ENCODE results near the gene HMGXB4.
A peak's percentile ranks its signal among the peaks of the same experiment; 100 is the strongest.

HMGXB4 gene

GRCh38 chr22:35306350-35306967, 49.2 kb downstream of the HMGXB4 start:
- no peak overlapping the region for H3K4me3 ChIP-seq (ENCODE audit: low read depth in 1 of 2, low read length in 2 of 2)
- no peak overlapping the region for H3K4me2 ChIP-seq (ENCODE audit: insufficient read depth, low read length)
- TF ChIP-seq EZH2 (IDR thresholded peaks at IDR 0.05; ENCODE audit: borderline replicate concordance, low read depth, low read length, severe bottlenecking) = no peak
- TF ChIP-seq, protein P1, sequence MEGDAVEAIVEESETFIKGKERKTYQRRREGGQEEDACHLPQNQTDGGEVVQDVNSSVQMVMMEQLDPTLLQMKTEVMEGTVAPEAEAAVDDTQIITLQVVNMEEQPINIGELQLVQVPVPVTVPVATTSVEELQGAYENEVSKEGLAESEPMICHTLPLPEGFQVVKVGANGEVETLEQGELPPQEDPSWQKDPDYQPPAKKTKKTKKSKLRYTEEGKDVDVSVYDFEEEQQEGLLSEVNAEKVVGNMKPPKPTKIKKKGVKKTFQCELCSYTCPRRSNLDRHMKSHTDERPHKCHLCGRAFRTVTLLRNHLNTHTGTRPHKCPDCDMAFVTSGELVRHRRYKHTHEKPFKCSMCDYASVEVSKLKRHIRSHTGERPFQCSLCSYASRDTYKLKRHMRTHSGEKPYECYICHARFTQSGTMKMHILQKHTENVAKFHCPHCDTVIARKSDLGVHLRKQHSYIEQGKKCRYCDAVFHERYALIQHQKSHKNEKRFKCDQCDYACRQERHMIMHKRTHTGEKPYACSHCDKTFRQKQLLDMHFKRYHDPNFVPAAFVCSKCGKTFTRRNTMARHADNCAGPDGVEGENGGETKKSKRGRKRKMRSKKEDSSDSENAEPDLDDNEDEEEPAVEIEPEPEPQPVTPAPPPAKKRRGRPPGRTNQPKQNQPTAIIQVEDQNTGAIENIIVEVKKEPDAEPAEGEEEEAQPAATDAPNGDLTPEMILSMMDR (IDR thresholded peaks at IDR 0.05; ENCODE audit: borderline replicate concordance, extremely low read depth, low read length, poor library complexity, severe bottlenecking) = no peak
- peaks cover 6% of the 10 kb centered on the region for H3K4me1 ChIP-seq (ENCODE audit: insufficient read depth, low read length)
- ATAC-seq (ENCODE audit: insufficient read depth, low read depth) (0 out of 3 replicates have a peak, but pooled peaks have one; percentile 35), DNase-seq (no peak)
- no peak overlapping the region for H3K27ac ChIP-seq (ENCODE audit: low read length)
- no peaks in the 10 kb centered on the region for H3K27me3 ChIP-seq (ENCODE audit: insufficient read depth, low read length, poor library complexity)
- peaks cover 7% of the 10 kb centered on the region; the same call in 1 of the 2 replicates for H4K20me1 ChIP-seq (ENCODE audit: insufficient read depth, low read length)
- no peaks in the 10 kb centered on the region for H3K36me3 ChIP-seq (ENCODE audit: insufficient read depth, low read length)
- H3K79me2 ChIP-seq (ENCODE audit: insufficient read depth, low read length) = peaks cover 11% of the 10 kb centered on the region
- no peaks in the 10 kb centered on the region for H3K9me3 ChIP-seq (ENCODE audit: insufficient read depth, low read length, severe bottlenecking)
- H2AFZ ChIP-seq (ENCODE audit: low read depth, low read length) = no peak overlapping the region
- H3K9ac ChIP-seq (ENCODE audit: low read depth, low read length) = no peak overlapping the region

- Histone ChIP-seq H3K27me3 (ENCODE audit: insufficient read depth, low read length, poor library complexity) (no peaks in the 10 kb centered on the region), H3K9me3 (ENCODE audit: insufficient read depth, low read length, severe bottlenecking) (no peaks in the 10 kb centered on the region), H3K4me2 (ENCODE audit: insufficient read depth, low read length) (no peak overlapping the region), H3K27ac (ENCODE audit: low read length) (no peak overlapping the region), H2AFZ (ENCODE audit: low read depth, low read length) (no peak overlapping the region), H3K36me3 (ENCODE audit: insufficient read depth, low read length) (no peaks in the 10 kb centered on the region), H3K4me3 (ENCODE audit: low read depth in 1 of 2, low read length in 2 of 2) (no peak overlapping the region), H3K9ac (ENCODE audit: low read depth, low read length) (no peak overlapping the region), H3K79me2 (ENCODE audit: insufficient read depth, low read length) (peaks cover 10% of the 10 kb centered on the region; the same call in 1 of the 2 replicates), H4K20me1 (ENCODE audit: insufficient read depth, low read length) (peaks cover 8% of the 10 kb centered on the region), H3K4me1 (ENCODE audit: insufficient read depth, low read length) (no peaks in the 10 kb centered on the region)
- no peak for ATAC-seq (ENCODE audit: insufficient read depth, low read depth)
- DNase-seq = no peak
- TF ChIP-seq, protein P1 (IDR thresholded peaks at IDR 0.05; ENCODE audit: borderline replicate concordance, extremely low read depth, low read length, poor library complexity, severe bottlenecking) = no peak
- TF ChIP-seq EZH2 (IDR thresholded peaks at IDR 0.05; ENCODE audit: borderline replicate concordance, low read depth, low read length, severe bottlenecking) = no peak
Measured at GRCh38 chr22:35307372-35307771, 50.1 kb downstream of the HMGXB4 start.

GRCh38 chr22:35307892-35308291, 50.6 kb downstream of the HMGXB4 start:
- Histone ChIP-seq H3K4me2 (ENCODE audit: insufficient read depth, low read length) (no peak overlapping the region), H3K79me2 (ENCODE audit: insufficient read depth, low read length) (peaks cover 5% of the 10 kb centered on the region; the same call in 1 of the 2 replicates), H3K9me3 (ENCODE audit: insufficient read depth, low read length, severe bottlenecking) (no peaks in the 10 kb centered on the region), H3K27me3 (ENCODE audit: insufficient read depth, low read length, poor library complexity) (no peaks in the 10 kb centered on the region), H3K9ac (ENCODE audit: low read depth, low read length) (no peak overlapping the region), H3K4me3 (ENCODE audit: low read depth in 1 of 2, low read length in 2 of 2) (no peak overlapping the region), H3K27ac (ENCODE audit: low read length) (no peak overlapping the region), H2AFZ (ENCODE audit: low read depth, low read length) (no peak overlapping the region), H3K36me3 (ENCODE audit: insufficient read depth, low read length) (no peaks in the 10 kb centered on the region), H4K20me1 (ENCODE audit: insufficient read depth, low read length) (peaks cover 13% of the 10 kb centered on the region), H3K4me1 (ENCODE audit: insufficient read depth, low read length) (no peaks in the 10 kb centered on the region)
- no peak for TF ChIP-seq EZH2 (IDR thresholded peaks at IDR 0.05; ENCODE audit: borderline replicate concordance, low read depth, low read length, severe bottlenecking)
- TF ChIP-seq, protein P1 (IDR thresholded peaks at IDR 0.05; ENCODE audit: borderline replicate concordance, extremely low read depth, low read length, poor library complexity, severe bottlenecking) = no peak
- ATAC-seq (ENCODE audit: insufficient read depth, low read depth) (no peak), DNase-seq (no peak)

Data from DND-41 (cell line).